Measurements from ENCODE around the gene NEDD4L.

The NEDD4L gene

DNA sequence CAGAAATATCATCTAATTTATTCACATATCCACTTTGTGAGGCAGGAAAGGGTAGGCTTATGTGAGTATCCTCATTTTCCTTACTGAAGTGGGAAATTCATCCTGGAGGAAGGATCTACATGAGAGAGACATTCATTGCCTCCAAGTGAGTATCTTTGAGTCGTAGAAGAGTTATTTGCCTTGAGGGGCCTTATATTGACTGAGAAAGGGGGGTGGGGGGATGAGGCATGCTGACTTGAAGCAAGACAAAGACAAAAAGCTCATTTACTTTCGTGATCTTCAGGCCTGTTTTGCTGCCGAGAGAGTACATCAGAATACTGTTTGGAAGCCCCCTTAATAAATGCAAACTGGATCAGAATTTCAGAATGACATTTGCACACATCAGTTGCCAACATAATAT is 17.6 kb upstream of the NEDD4L start:
- no peak for DNase-seq (ENCODE audit: low spot score)
- in situ Hi-C loops (cut with MboI; ENCODE audit: low pct_unique_long_range_greater_than_20kb, low sequenced_read_pairs, unreplicated experiment) = no loop called here
- no peak for TF ChIP-seq CTCF (IDR thresholded peaks at IDR 0.05; ENCODE audit: extremely low read depth, insufficient read depth, missing control alignments)

GRCh38 chr18:58026857-58027256 is 17.2 kb upstream of the NEDD4L start:
- in situ Hi-C loops (cut with MboI; ENCODE audit: low pct_unique_long_range_greater_than_20kb, low sequenced_read_pairs, unreplicated experiment) = no loop called here

DNA sequence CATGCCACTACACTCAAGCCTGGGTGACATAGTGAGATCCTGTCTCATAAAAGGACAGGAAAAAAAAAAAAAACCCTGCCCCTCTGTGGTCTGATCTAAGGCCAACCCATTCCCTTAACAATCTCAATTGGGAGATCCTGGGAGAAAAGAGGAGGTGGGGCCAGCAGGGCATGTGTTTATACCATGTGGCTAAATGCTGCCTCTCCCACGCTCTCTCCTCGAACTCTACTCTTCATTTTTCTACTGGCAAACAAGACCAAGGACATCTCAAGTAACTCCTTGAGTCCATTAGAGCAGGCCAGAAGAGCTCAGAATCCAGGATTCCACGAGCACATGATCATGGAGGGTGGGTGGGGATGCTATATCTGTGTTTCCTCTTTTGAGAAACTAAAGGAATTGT is 16.7 kb upstream of the NEDD4L start:
- in situ Hi-C loops (cut with MboI; ENCODE audit: low pct_unique_long_range_greater_than_20kb, low sequenced_read_pairs, unreplicated experiment) = no loop called here
- no peak for DNase-seq (ENCODE audit: low spot score)
- TF ChIP-seq CTCF (IDR thresholded peaks at IDR 0.05; ENCODE audit: extremely low read depth, insufficient read depth, missing control alignments) = no peak

More at GRCh38 chr18:58026857-58027256, 17.2 kb upstream of the NEDD4L start:
- no peak for DNase-seq (ENCODE audit: low spot score)
- TF ChIP-seq CTCF (IDR thresholded peaks at IDR 0.05; ENCODE audit: extremely low read depth, insufficient read depth, missing control alignments) = no peak

DNA sequence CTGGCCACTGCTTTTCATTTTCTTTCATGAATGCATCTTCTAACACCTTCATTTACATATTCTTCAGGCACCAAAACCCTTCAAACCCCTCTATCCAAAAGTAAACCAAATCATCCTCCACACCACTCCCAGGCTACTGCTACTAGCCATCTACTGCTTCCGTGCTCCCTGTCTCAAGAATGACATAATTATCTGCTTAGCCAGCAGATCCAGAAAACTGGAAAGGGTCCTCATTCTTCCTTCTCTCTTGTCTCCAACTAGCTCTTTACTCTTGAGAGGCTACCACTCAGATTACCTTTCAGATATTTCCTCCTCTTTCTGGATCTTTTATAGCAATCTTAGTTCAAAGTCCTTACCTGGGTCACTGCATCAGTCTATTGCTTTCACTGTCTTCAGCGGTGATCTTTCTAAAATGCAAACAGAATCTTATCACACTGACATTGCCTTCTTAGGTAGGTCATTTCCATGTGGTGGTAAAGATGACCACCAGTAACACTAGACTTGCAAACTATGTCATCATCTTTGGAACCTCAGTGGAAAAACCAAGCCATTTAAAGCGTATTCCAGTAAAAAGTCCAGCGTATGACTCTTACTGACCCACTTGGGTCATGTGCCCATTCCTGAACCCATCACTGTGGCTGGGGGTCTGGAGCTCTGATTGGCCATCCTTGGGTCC is 15.8 kb upstream of the NEDD4L start:
- in situ Hi-C loops (cut with MboI; ENCODE audit: low pct_unique_long_range_greater_than_20kb, low sequenced_read_pairs, unreplicated experiment) = no loop called here
- no peak for DNase-seq (ENCODE audit: low spot score)
- no peak for TF ChIP-seq CTCF (IDR thresholded peaks at IDR 0.05; ENCODE audit: extremely low read depth, insufficient read depth, missing control alignments)

DNA sequence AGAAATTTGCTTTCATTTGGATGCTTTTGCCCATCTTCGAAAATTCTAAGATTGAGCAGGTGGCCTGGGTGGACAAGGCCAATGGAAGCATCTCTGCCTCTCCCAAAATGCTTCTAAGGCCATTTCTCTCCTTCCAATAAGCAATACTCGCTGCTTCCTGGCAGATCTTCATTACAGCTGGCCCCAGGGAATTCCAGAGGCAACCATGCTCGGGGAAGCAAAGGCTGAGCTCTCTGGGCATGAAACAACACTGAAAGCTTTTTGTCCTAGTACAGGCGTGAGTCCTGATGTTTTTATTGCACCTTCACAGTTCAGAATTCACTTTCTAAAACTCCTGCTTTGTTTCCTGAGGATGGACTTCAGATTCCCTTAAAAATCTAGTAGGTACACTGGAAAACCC is 11.8 kb upstream of the NEDD4L start:
- no peak for DNase-seq (ENCODE audit: low spot score)
- no peak for TF ChIP-seq CTCF (IDR thresholded peaks at IDR 0.05; ENCODE audit: extremely low read depth, insufficient read depth, missing control alignments)
- in situ Hi-C loops (cut with MboI; ENCODE audit: low pct_unique_long_range_greater_than_20kb, low sequenced_read_pairs, unreplicated experiment) = no loop called here

- no peak for DNase-seq (ENCODE audit: low spot score)
- in situ Hi-C loops (cut with MboI; ENCODE audit: low pct_unique_long_range_greater_than_20kb, low sequenced_read_pairs, unreplicated experiment) = no loop called here
- TF ChIP-seq CTCF (IDR thresholded peaks at IDR 0.05; ENCODE audit: extremely low read depth, insufficient read depth, missing control alignments) = no peak
Observed at GRCh38 chr18:58033216-58033615, 10.8 kb upstream of the NEDD4L start.

Measured in GM13977 (cell line).